HFF-Myc (cell line): ENCODE data around the gene MRS2.

Experiments used
- DNase-seq: peaks from one replicate; pipeline ENCODE4 v3.0.0-alpha.2; 2011; ENCODE audit warnings: low read depth; ENCODE audit errors: extremely low read depth
- H3K4me3 ChIP-seq: replicated peaks from 2 replicates; pipeline ENCODE4 v1.5.1; 2011; ENCODE audit warnings: low read depth, mild to moderate bottlenecking, control low read depth, low read length
- TF ChIP-seq, protein P1 (sequence below): IDR thresholded peaks from 2 replicates; pipeline ENCODE4 v1.5.1; 2012; ENCODE audit warnings: mild to moderate bottlenecking, low read depth, low read length, control low read depth; ENCODE audit errors: missing control alignments

The MRS2 gene

GRCh38 chr6:24454452-24454851 lies 51.7 kb downstream of the MRS2 start:
- TF ChIP-seq, protein P1, sequence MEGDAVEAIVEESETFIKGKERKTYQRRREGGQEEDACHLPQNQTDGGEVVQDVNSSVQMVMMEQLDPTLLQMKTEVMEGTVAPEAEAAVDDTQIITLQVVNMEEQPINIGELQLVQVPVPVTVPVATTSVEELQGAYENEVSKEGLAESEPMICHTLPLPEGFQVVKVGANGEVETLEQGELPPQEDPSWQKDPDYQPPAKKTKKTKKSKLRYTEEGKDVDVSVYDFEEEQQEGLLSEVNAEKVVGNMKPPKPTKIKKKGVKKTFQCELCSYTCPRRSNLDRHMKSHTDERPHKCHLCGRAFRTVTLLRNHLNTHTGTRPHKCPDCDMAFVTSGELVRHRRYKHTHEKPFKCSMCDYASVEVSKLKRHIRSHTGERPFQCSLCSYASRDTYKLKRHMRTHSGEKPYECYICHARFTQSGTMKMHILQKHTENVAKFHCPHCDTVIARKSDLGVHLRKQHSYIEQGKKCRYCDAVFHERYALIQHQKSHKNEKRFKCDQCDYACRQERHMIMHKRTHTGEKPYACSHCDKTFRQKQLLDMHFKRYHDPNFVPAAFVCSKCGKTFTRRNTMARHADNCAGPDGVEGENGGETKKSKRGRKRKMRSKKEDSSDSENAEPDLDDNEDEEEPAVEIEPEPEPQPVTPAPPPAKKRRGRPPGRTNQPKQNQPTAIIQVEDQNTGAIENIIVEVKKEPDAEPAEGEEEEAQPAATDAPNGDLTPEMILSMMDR, result no peak
- H3K4me3 ChIP-seq, result no peak overlapping the region
- no peak for DNase-seq

DNA sequence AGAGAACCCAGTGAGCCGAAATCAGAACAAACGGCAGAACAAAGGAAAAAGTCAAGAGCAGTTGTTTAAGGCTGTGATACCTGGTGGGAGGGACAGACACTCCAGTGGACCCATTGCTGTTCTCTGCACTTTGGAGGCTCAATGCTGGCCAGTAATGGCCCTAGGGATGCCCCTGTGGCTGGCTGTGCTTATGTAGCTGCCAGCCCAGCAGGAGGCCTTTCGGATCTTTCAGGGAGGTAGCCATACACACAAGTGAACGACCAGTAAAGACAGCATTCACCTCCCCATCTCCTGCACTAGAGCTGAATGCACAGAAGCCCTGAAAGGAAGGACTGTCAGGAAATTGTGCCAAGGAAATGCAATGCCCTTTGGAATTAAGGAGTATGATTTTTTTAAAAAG lies 52.3 kb downstream of the MRS2 start:
- TF ChIP-seq, protein P1, result no peak
- DNase-seq, result no peak
- no peak overlapping the region for H3K4me3 ChIP-seq

DNA sequence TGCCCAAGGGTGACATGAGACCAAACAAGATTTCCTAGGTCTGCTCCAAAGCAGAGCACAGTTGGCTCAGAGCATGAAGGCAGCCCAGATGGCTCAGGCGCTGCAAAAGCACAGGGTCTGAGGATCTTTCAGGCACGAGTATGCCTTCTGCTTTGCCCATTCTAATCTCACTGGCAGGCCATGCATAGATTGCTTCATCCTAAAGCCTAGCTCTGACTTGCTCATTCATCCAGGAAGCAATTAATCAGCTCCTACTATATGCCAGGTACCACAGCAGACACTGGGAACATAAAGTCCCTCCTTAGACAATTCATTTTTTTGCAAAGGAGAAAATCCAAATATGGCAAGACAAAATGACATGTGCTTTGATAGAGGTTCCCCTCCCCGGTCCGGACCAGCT lies 55.4 kb downstream of the MRS2 start:
- TF ChIP-seq, protein P1, result no peak
- H3K4me3 ChIP-seq, result no peak overlapping the region
- DNase-seq, result no peak

DNA sequence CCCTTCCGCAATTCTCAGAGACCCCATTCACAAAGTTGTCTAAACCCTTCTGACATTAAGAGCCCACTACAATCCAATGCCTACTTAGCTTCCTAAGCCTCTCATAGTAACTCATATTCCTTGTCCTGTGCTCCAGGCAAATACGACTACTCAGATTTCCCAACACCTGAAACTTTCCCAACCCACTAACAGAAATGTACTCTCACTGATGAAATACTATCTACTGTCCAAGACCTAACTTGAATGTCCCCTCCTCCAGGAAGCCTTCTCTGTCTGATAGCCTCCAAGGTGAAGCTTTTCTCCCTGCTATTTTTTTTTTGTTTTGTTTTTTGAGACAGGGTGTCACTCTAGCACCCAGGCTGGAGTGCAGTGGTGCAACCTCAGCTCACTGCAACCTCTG lies 56.2 kb downstream of the MRS2 start:
- H3K4me3 ChIP-seq, result no peak overlapping the region
- TF ChIP-seq, protein P1, result no peak
- no peak for DNase-seq

- no peak for DNase-seq
- H3K4me3 ChIP-seq, result no peak overlapping the region
- TF ChIP-seq, protein P1, result no peak
These were observed 58.2 kb downstream of the MRS2 start for GRCh38 chr6:24460966-24461365.

- TF ChIP-seq, protein P1, result no peak
- H3K4me3 ChIP-seq, result no peak overlapping the region
- DNase-seq, result no peak
These were observed 61.7 kb downstream of the MRS2 start for GRCh38 chr6:24464253-24465038.

GRCh38 chr6:24469811-24470210 lies 67.1 kb downstream of the MRS2 start:
- H3K4me3 ChIP-seq, result no peak overlapping the region
- no peak for DNase-seq
- TF ChIP-seq, protein P1, result no peak
